HepG2 (cell line): ENCODE measurements around the gene PIGA. TPM values are rescaled to one million over a fixed set of nuclear protein-coding genes. Genes with fewer than 3 reads are reported as not detected.

Source experiments
- ATAC-seq: fragments of 200-7000 bp; cut with Tn5 transposase; 3 replicates; pipeline ENCODE4 v1.9.1; 2020; ENCODE audit warnings: mild to moderate bottlenecking, moderate library complexity
- BruUV-seq: library from RNA; stranded (reverse); fragments of 400-500 nt; replicated peaks from 2 replicates; lab custom pipeline; 2021; lab: Mats Ljungman, UMichigan
- CTCF ChIA-PET: fragments of 300-600 bp; formaldehyde crosslinking; extraction: SDS; loops from one replicate; lab custom pipeline; 2021; ENCODE audit warnings: low total read pairs, inconsistent platforms, low intra/inter-chr PET ratio; lab: Yijun Ruan, JAX
- POLR2A ChIA-PET: fragments of 350-600 bp; sonication (Branson Sonifier 250); formaldehyde crosslinking; loops from one replicate; lab custom pipeline; 2020; ENCODE audit warnings: antibody characterized with exemption, inconsistent platforms; lab: Yijun Ruan, JAX
- DNase-seq: peaks from one replicate; pipeline ENCODE4 v3.0.0-alpha.2; 2015; ENCODE audit warnings: low spot score
- FAIRE-seq: peaks from 3 replicates; lab custom pipeline; 2011; peaks lifted over from hg19 to GRCh38; lab: Jason Lieb, UNC
- H2AFZ ChIP-seq: one replicate; pipeline ENCODE4 v1.6.1; 2011; ENCODE audit warnings: low read length, inconsistent platforms
- H3K27ac ChIP-seq: fragments of 300-600 bp; 3 replicates; pipeline ENCODE4 v1.8.0; 2011; ENCODE audit warnings: mixed run types, mild to moderate bottlenecking, mixed read lengths, low read length, inconsistent platforms; ENCODE audit not compliant: insufficient read depth; ENCODE audit errors: extremely low read length
- H3K27me3 ChIP-seq, 2 experiments: fragments of 200-600 bp in 1 of 2; 2 replicates in 1 of 2; 3 replicates in 1 of 2; pipeline versions ENCODE4 v1.6.0 to v1.8.0; 2011; ENCODE audit warnings: low read length in 2 of 2, mild to moderate bottlenecking in 2 of 2, moderate library complexity in 2 of 2, inconsistent platforms in 1 of 2; ENCODE audit not compliant: insufficient read depth in 2 of 2, control insufficient read depth in 1 of 2
- H3K36me3 ChIP-seq, 2 experiments: fragments of 200-600 bp in 1 of 2; replicated peaks in 1 of 2; 2 replicates in 1 of 2; 3 replicates in 1 of 2; pipeline versions ENCODE4 v1.5.1 to v1.8.0; 2011; ENCODE audit warnings: low read length in 2 of 2, inconsistent platforms in 1 of 2; ENCODE audit not compliant: insufficient read depth in 2 of 2, control insufficient read depth in 1 of 2
- H3K4me1 ChIP-seq: 2 replicates; pipeline ENCODE4 v1.5.1; 2012; ENCODE audit warnings: low read length, inconsistent platforms; ENCODE audit not compliant: insufficient read depth
- H3K4me2 ChIP-seq: 2 replicates; pipeline ENCODE4 v1.6.0; 2011; ENCODE audit warnings: low read depth, low read length, inconsistent platforms
- H3K4me3 ChIP-seq, 3 experiments: fragments of 200-600 bp in 1 of 3; sonication (generic), shearing (Covaris generic) in 1 of 3; replicated peaks in 1 of 3; 2 replicates each; pipeline ENCODE4 v1.5.1; 2011 to 2016; ENCODE audit warnings: low read length in 3 of 3, inconsistent platforms in 2 of 3, low read depth in 2 of 3, mild to moderate bottlenecking in 2 of 3, control low read depth in 1 of 3, mixed read lengths in 1 of 3; ENCODE audit not compliant: insufficient read depth in 1 of 3
- H3K79me2 ChIP-seq: one replicate; pipeline ENCODE4 v1.6.1; 2011; ENCODE audit warnings: low read length, inconsistent platforms; ENCODE audit not compliant: insufficient read depth
- H3K9ac ChIP-seq: 2 replicates; pipeline ENCODE4 v1.6.0; 2011; ENCODE audit warnings: mild to moderate bottlenecking, low read depth, low read length, inconsistent platforms; ENCODE audit not compliant: insufficient read depth
- H3K9me3 ChIP-seq: 2 replicates; pipeline ENCODE4 v1.5.1; 2012; ENCODE audit warnings: mild to moderate bottlenecking, low read length
- H4K20me1 ChIP-seq: 2 replicates; pipeline ENCODE4 v1.6.0; 2011; ENCODE audit warnings: inconsistent platforms, mild to moderate bottlenecking, low read length, moderate library complexity; ENCODE audit not compliant: insufficient read depth
- ARNTL ChIP-seq: sonication (generic); formaldehyde crosslinking; IDR thresholded peaks from 2 replicates; pipeline ENCODE4 v1.4.0; 2020; ENCODE audit warnings: mild to moderate bottlenecking, missing genetic modification reagents
- HNRNPH1 ChIP-seq: fragments of 200-400 bp; formaldehyde crosslinking; optimal IDR thresholded peaks from 2 replicates; pipeline ENCODE3; 2017; ENCODE audit warnings: mild to moderate bottlenecking, low read depth, low read length
- KDM2A ChIP-seq: sonication (generic); formaldehyde crosslinking; IDR thresholded peaks from 2 replicates; pipeline ENCODE4 v1.4.0; 2020; ENCODE audit warnings: low read depth, missing genetic modification reagents, borderline replicate concordance
- MXD3 ChIP-seq: IDR thresholded peaks from 2 replicates; pipeline ENCODE4 v1.6.1; 2016; ENCODE audit warnings: mild to moderate bottlenecking, missing biosample characterization, missing genetic modification reagents
- MXI1 ChIP-seq: IDR thresholded peaks from 3 replicates; pipeline ENCODE4 v1.6.1; 2012; ENCODE audit warnings: low read depth, low read length, inconsistent platforms, borderline replicate concordance
- NFYB ChIP-seq: sonication (generic); formaldehyde crosslinking; IDR thresholded peaks from 2 replicates; pipeline ENCODE4 v1.4.0; 2020; ENCODE audit warnings: missing genetic modification reagents
- SAP130 ChIP-seq: IDR thresholded peaks from 2 replicates; pipeline ENCODE4 v1.6.1; 2016; ENCODE audit warnings: low read depth
- SMAD9 ChIP-seq: sonication (generic); formaldehyde crosslinking; IDR thresholded peaks from 2 replicates; pipeline ENCODE4 v1.5.1; 2020; ENCODE audit warnings: mild to moderate bottlenecking, missing genetic modification reagents
- TFAP4 ChIP-seq: sonication (generic); IDR thresholded peaks from 2 replicates; pipeline ENCODE4 v1.6.1; 2016; ENCODE audit warnings: low read depth, borderline replicate concordance
- ZBTB33 ChIP-seq: sonication (generic); formaldehyde crosslinking; IDR thresholded peaks from 2 replicates; pipeline ENCODE4 v1.4.0; 2020; ENCODE audit warnings: missing genetic modification reagents
- ZBTB40 ChIP-seq, 2 experiments: fragments of 450-650 bp in 1 of 2; sonication (generic) in 1 of 2; formaldehyde crosslinking in 1 of 2; IDR thresholded peaks; 2 replicates each; pipeline versions ENCODE4 v1.6.1 to v1.8.0; 2016 to 2022; ENCODE audit warnings: antibody characterized with exemption in 1 of 2, mild to moderate bottlenecking in 1 of 2, missing genetic modification reagents in 1 of 2
- ZNF124 ChIP-seq: sonication (generic); formaldehyde crosslinking; IDR thresholded peaks from 2 replicates; pipeline ENCODE4 v1.4.0; 2020; ENCODE audit warnings: missing genetic modification reagents
- WGBS: methylation state at CpG from one replicate; pipeline ENCODE4 v1.1.6; 2017; ENCODE audit warnings: low lambda C conversion rate; 5-methylcytosine and 5-hydroxymethylcytosine counted together
- in situ Hi-C: cut with HindIII; loops from 2 replicates; pipeline ENCODE4 v1.10.0; 2017; ENCODE audit warnings: low pct_unique_long_range_greater_than_20kb; ENCODE audit not compliant: extremely low pct_ligation_motif_present
- intact Hi-C: fragments of 100-400 bp; cut with micrococcal nuclease; formaldehyde crosslinking; loops from one replicate; pipeline ENCODE4 v1.10.0; 2022; ENCODE audit not compliant: unreplicated experiment
- polyA plus RNA-seq, 8 experiments: library from polyadenylated mRNA; depleted of rRNA in 3 of 8; stranded (reverse) in 7 of 8; unstranded in 1 of 8; fragments of >200 nt; fragmentation: Illumina TruSeq in 4 of 8; extraction: Trizol in 4 of 8; gene quantifications; 2 replicates each; pipeline versions ENCODE4 v1.2.1 to v1.2.3, GENCODE V29; 2011 to 2016; ENCODE audit warnings: low read depth in 4 of 8, missing spikeins in 1 of 8, mixed read lengths in 1 of 8; ENCODE audit not compliant: insufficient read depth in 1 of 8
- total RNA-seq, 5 experiments: library from RNA; depleted of rRNA; stranded (reverse); fragments of >200 nt; fragmentation: Illumina TruSeq; extraction: Trizol; gene quantifications; 2 replicates each; pipeline ENCODE4 v1.2.3, GENCODE V29; 2016; ENCODE audit warnings: low read depth in 1 of 5

PIGA gene
- total and polyA plus RNA-seq, 2 of the 13 experiments (the other 11 are each of a cell fraction or from before 2014, with no cell fraction given) = 6.0 to 13.0 TPM

- TF ChIP-seq TFAP4 (no peak), NFYB (CRISPR knock-in tag) (no peak)
Measured at GRCh38 chrX:15358533-15358932, 23.2 kb upstream of the PIGA start (continued).

- no peak for ATAC-seq
- BruUV-seq = no TSS peak
- H2AFZ ChIP-seq = no peak overlapping the region
- no peaks in the 10 kb centered on the region for H3K27me3 ChIP-seq
- intact Hi-C loops (no loop called here), in situ Hi-C loops (no loop called here)
- H3K4me3 ChIP-seq = no peak overlapping the region
- H3K9me3 ChIP-seq = no peaks in the 10 kb centered on the region
- H4K20me1 ChIP-seq = no peaks in the 10 kb centered on the region
- no peaks in the 10 kb centered on the region for H3K36me3 ChIP-seq
- no peak overlapping the region for H3K27ac ChIP-seq
- no peaks in the 10 kb centered on the region for H3K4me1 ChIP-seq
- ChIA-PET POLR2A (no interaction called here), CTCF (no interaction called here)
- no peak for FAIRE-seq
- H3K79me2 ChIP-seq = no peaks in the 10 kb centered on the region
- no peak overlapping the region for H3K9ac ChIP-seq
- no peak overlapping the region for H3K4me2 ChIP-seq
- DNase-seq = no peak
- 95% methylated on average over 1 of the region's 1 CpG for WGBS
- TF ChIP-seq SMAD9 (CRISPR knock-in tag) = no peak
- TF ChIP-seq ARNTL (CRISPR knock-in tag) = no peak
- TF ChIP-seq ZNF124 (CRISPR knock-in tag) = no peak
- no peak for TF ChIP-seq ZBTB33
- TF ChIP-seq MXI1 = no peak
- TF ChIP-seq KDM2A (CRISPR knock-in tag) = no peak
- TF ChIP-seq HNRNPH1 = no peak
- no peak for TF ChIP-seq MXD3
- no peak for TF ChIP-seq ZBTB40 (IDR thresholded peaks at IDR 0.05)
- TF ChIP-seq ZBTB40 (CRISPR knock-in tag; IDR thresholded peaks at IDR 0.05) = no peak
- no peak for TF ChIP-seq SAP130
Measured at GRCh38 chrX:15356444-15356843, 21.1 kb upstream of the PIGA start.
